Type B pancreatic cell (in vitro differentiated cells): ENCODE data around the gene POLD3. TPM values are rescaled to one million over a fixed set of nuclear protein-coding genes. Genes with fewer than 3 reads are reported as not detected.

Experiments
- DNase-seq: peaks from one replicate; pipeline ENCODE4 v3.0.0; 2021; ENCODE audit warnings: mixed read lengths; ENCODE audit not compliant: unreplicated experiment; ENCODE audit errors: extremely low spot score
- H3K27ac Mint-ChIP-seq: 2 replicates; pipeline ENCODE4 v1.8.0; 2021; ENCODE audit warnings: mild to moderate bottlenecking, mixed read lengths
- H3K27me3 Mint-ChIP-seq: 2 replicates; pipeline ENCODE4 v1.8.0; 2021; ENCODE audit warnings: mixed read lengths
- H3K36me3 Mint-ChIP-seq: 2 replicates; pipeline ENCODE4 v1.8.0; 2021; ENCODE audit warnings: mixed read lengths
- H3K4me1 Mint-ChIP-seq: one replicate; pipeline ENCODE4 v1.8.0; 2021; ENCODE audit warnings: mixed read lengths; ENCODE audit not compliant: unreplicated experiment
- H3K4me3 Mint-ChIP-seq: 2 replicates; pipeline ENCODE4 v1.8.0; 2021; ENCODE audit warnings: mild to moderate bottlenecking, mixed read lengths
- H3K9me3 Mint-ChIP-seq: 2 replicates; pipeline ENCODE4 v1.8.0; 2021; ENCODE audit warnings: mixed read lengths
- CTCF ChIP-seq: fragments of 200-600 bp; sonication (generic); conservative IDR thresholded peaks from 2 replicates; pipeline ENCODE4 v1.5.0; 2021; ENCODE audit warnings: antibody characterized with exemption, mild to moderate bottlenecking
- total RNA-seq: library from RNA; stranded (reverse); gene quantifications from 2 replicates; pipeline ENCODE4 v1.2.1, GENCODE V29; 2021; ENCODE audit warnings: low replicate concordance

POLD3 gene
- total RNA-seq, 1 donor from 2014 or later = 32.9 TPM

- no peak for TF ChIP-seq CTCF
- DNase-seq = no peak
- no peaks in the 10 kb centered on the region for H3K27me3 Mint-ChIP-seq
- no peaks in the 10 kb centered on the region for H3K9me3 Mint-ChIP-seq
- H3K4me1 Mint-ChIP-seq = no peaks in the 10 kb centered on the region
- peaks cover 29% of the 10 kb centered on the region for H3K36me3 Mint-ChIP-seq
- no peak overlapping the region for H3K27ac Mint-ChIP-seq
- H3K4me3 Mint-ChIP-seq = no peak overlapping the region
Measured at GRCh38 chr11:74639533-74639932, 47.2 kb downstream of the POLD3 start.

GRCh38 chr11:74641289-74641688 is 48.9 kb downstream of the POLD3 start:
- peaks cover 25% of the 10 kb centered on the region for H3K36me3 Mint-ChIP-seq
- DNase-seq = no peak
- no peak overlapping the region for H3K4me3 Mint-ChIP-seq
- no peaks in the 10 kb centered on the region for H3K9me3 Mint-ChIP-seq
- H3K27ac Mint-ChIP-seq = no peak overlapping the region
- no peak for TF ChIP-seq CTCF
- H3K27me3 Mint-ChIP-seq = no peaks in the 10 kb centered on the region
- H3K4me1 Mint-ChIP-seq = no peaks in the 10 kb centered on the region

GRCh38 chr11:74641905-74642304 is 49.5 kb downstream of the POLD3 start:
- H3K36me3 Mint-ChIP-seq = peaks cover 25% of the 10 kb centered on the region
- no peak overlapping the region for H3K4me3 Mint-ChIP-seq
- H3K4me1 Mint-ChIP-seq = no peaks in the 10 kb centered on the region
- no peak overlapping the region for H3K27ac Mint-ChIP-seq
- no peak for DNase-seq
- no peak for TF ChIP-seq CTCF
- no peaks in the 10 kb centered on the region for H3K27me3 Mint-ChIP-seq
- H3K9me3 Mint-ChIP-seq = no peaks in the 10 kb centered on the region

- H3K27ac Mint-ChIP-seq = no peak overlapping the region
- no peaks in the 10 kb centered on the region for H3K27me3 Mint-ChIP-seq
- no peaks in the 10 kb centered on the region for H3K4me1 Mint-ChIP-seq
- no peaks in the 10 kb centered on the region for H3K9me3 Mint-ChIP-seq
- H3K4me3 Mint-ChIP-seq = no peak overlapping the region
- TF ChIP-seq CTCF = no peak
- peaks cover 25% of the 10 kb centered on the region for H3K36me3 Mint-ChIP-seq
- DNase-seq = no peak
Measured at GRCh38 chr11:74642912-74643311, 50.5 kb downstream of the POLD3 start.

- Mint-ChIP-seq H3K27ac (no peak overlapping the region), H3K36me3 (peaks cover 25% of the 10 kb centered on the region), H3K9me3 (no peaks in the 10 kb centered on the region), H3K4me3 (no peak overlapping the region), H3K27me3 (no peaks in the 10 kb centered on the region), H3K4me1 (no peaks in the 10 kb centered on the region)
- no peak for DNase-seq
- no peak for TF ChIP-seq CTCF
Measured at GRCh38 chr11:74644081-74644480, 51.7 kb downstream of the POLD3 start.

GRCh38 chr11:74646215-74646614 is 53.8 kb downstream of the POLD3 start:
- no peak for DNase-seq
- Mint-ChIP-seq H3K36me3 (peaks cover 20% of the 10 kb centered on the region), H3K4me3 (no peak overlapping the region), H3K9me3 (no peaks in the 10 kb centered on the region), H3K4me1 (no peaks in the 10 kb centered on the region), H3K27ac (no peak overlapping the region), H3K27me3 (no peaks in the 10 kb centered on the region)
- TF ChIP-seq CTCF = no peak
